Activated CD4-positive, alpha-beta T cell treated with anti-CD3 and anti-CD28 coated beads for 36 hours (primary cell): ENCODE results near the gene CDH23. TPM values are rescaled to one million over a fixed set of nuclear protein-coding genes. Genes with fewer than 3 reads are reported as not detected.

Source experiments
- ATAC-seq: fragments of 200-7000 bp; cut with Tn5 transposase; one replicate; pipeline ENCODE4 v1.10.0; 2021; ENCODE audit warnings: mild to moderate bottlenecking, moderate library complexity
- CTCF ChIA-PET: fragments of 350-600 bp; sonication (Branson Sonifier 250); formaldehyde crosslinking; loops from one replicate; lab custom pipeline; 2021; ENCODE audit warnings: antibody characterized with exemption; lab: Charles Lee
- POLR2A ChIA-PET: fragments of 350-600 bp; sonication (Branson Sonifier 250); formaldehyde crosslinking; loops from one replicate; lab custom pipeline; 2021; ENCODE audit warnings: antibody characterized with exemption, inconsistent platforms; lab: Charles Lee
- DNase-seq: peaks from one replicate; pipeline ENCODE4 v3.0.0-alpha.2; 2020
- H3K27ac Mint-ChIP-seq: one replicate; pipeline ENCODE4 v1.8.0; 2021; ENCODE audit warnings: mixed read lengths
- H3K27me3 Mint-ChIP-seq: one replicate; pipeline ENCODE4 v1.8.0; 2021; ENCODE audit warnings: mixed read lengths
- H3K36me3 Mint-ChIP-seq: one replicate; pipeline ENCODE4 v1.8.0; 2021; ENCODE audit warnings: low read depth, mixed read lengths
- H3K4me1 Mint-ChIP-seq: one replicate; pipeline ENCODE4 v1.8.0; 2021; ENCODE audit warnings: mixed read lengths
- H3K4me3 Mint-ChIP-seq: one replicate; pipeline ENCODE4 v1.8.0; 2021; ENCODE audit warnings: mild to moderate bottlenecking, moderate library complexity, mixed read lengths
- H3K9me3 Mint-ChIP-seq: one replicate; pipeline ENCODE4 v1.8.0; 2021; ENCODE audit warnings: low read depth, mixed read lengths
- intact Hi-C, 2 experiments: fragments of 100-400 bp; cut with DNase I in 1 of 2; cut with micrococcal nuclease in 1 of 2; formaldehyde crosslinking; loops; one replicate each; pipeline versions ENCODE4 v1.14.2 to v1.15.1; 2022 to 2024; cut with DNase I, micrococcal nuclease
- total RNA-seq, 2 experiments: library from RNA; stranded (reverse); gene quantifications; one replicate each; pipeline ENCODE4 v1.2.3, GENCODE V29; 2021

The CDH23 gene
- total RNA-seq, 2 experiments from 2014 or later: 1.5 to 1.6 TPM

- Mint-ChIP-seq H3K36me3 (peaks cover 59% of the 10 kb centered on the region), H3K4me3 (no peak overlapping the region), H3K27me3 (no peaks in the 10 kb centered on the region), H3K27ac (peak overlapping the region; percentile 92), H3K9me3 (no peaks in the 10 kb centered on the region), H3K4me1 (peaks cover 86% of the 10 kb centered on the region)
- ATAC-seq: no peak
- intact Hi-C loops: no loop called here
- ChIA-PET POLR2A (interaction anchor here (0.7 to 1.7 kb wide), 2 partner anchors 10 to 16 kb away, joined by 3 to 5 read pairs; partner anchors contain the start of gene VSIR), CTCF (interaction anchor here (0.6 to 6.5 kb wide), 5 partner anchors 7 to 37 kb away, joined by 3 to 41 read pairs (median 3); partner anchors contain the start of gene VSIR)
- no peak for DNase-seq
These were observed 366.8 kb downstream of the CDH23 start for GRCh38 chr10:71763352-71764127.

- peak overlapping the region; percentile 92 for H3K27ac Mint-ChIP-seq
- H3K4me3 Mint-ChIP-seq: no peak overlapping the region
- H3K9me3 Mint-ChIP-seq: no peaks in the 10 kb centered on the region
- H3K36me3 Mint-ChIP-seq: peaks cover 61% of the 10 kb centered on the region
- H3K4me1 Mint-ChIP-seq: peaks cover 88% of the 10 kb centered on the region
- CTCF ChIA-PET: interaction anchor here (0.6 to 6.5 kb wide), 6 partner anchors 9 to 445 kb away, joined by 3 to 41 read pairs (median 4); no protein-coding TSS in a partner anchor
- intact Hi-C loops: loop anchor here in 1 of 2 experiments (5.0 kb wide), 1 partner anchor 557 kb away; no protein-coding TSS in a partner anchor
- no peaks in the 10 kb centered on the region for H3K27me3 Mint-ChIP-seq
- ATAC-seq (no peak), DNase-seq (no peak)
- POLR2A ChIA-PET: no interaction called here
These were observed 368.6 kb downstream of the CDH23 start for GRCh38 chr10:71765176-71765904.

- H3K27ac Mint-ChIP-seq: peak overlapping the region; percentile 92
- POLR2A ChIA-PET: interaction anchor here (0.8 to 1.1 kb wide), 2 partner anchors 8 to 39 kb away, joined by 4 read pairs; no protein-coding TSS in a partner anchor
These were observed 369.4 kb downstream of the CDH23 start for GRCh38 chr10:71765906-71766716.

GRCh38 chr10:71766717-71767419 lies 370.1 kb downstream of the CDH23 start:
- intact Hi-C loops: loop anchor here in 1 of 2 experiments (5.0 kb wide), 1 partner anchor 555 kb away; no protein-coding TSS in a partner anchor
- ChIA-PET POLR2A (interaction anchor here (0.8 to 1.1 kb wide), 2 partner anchors 9 to 40 kb away, joined by 4 read pairs; no protein-coding TSS in a partner anchor), CTCF (interaction anchor here (0.6 to 6.5 kb wide), 9 partner anchors 10 to 309 kb away, joined by 3 to 41 read pairs (median 4); no protein-coding TSS in a partner anchor)
- no peaks in the 10 kb centered on the region for H3K27me3 Mint-ChIP-seq
- ATAC-seq: no peak
- no peak overlapping the region for H3K4me3 Mint-ChIP-seq
- H3K9me3 Mint-ChIP-seq: no peaks in the 10 kb centered on the region
- no peak for DNase-seq
- H3K36me3 Mint-ChIP-seq: peaks cover 59% of the 10 kb centered on the region
- H3K27ac Mint-ChIP-seq: peak overlapping the region; percentile 92
- H3K4me1 Mint-ChIP-seq: peaks cover 84% of the 10 kb centered on the region

More at GRCh38 chr10:71765906-71766716, 369.4 kb downstream of the CDH23 start:
- Mint-ChIP-seq H3K27me3 (no peaks in the 10 kb centered on the region), H3K9me3 (no peaks in the 10 kb centered on the region), H3K4me1 (peaks cover 87% of the 10 kb centered on the region), H3K36me3 (peaks cover 58% of the 10 kb centered on the region), H3K4me3 (no peak overlapping the region)
- ATAC-seq (no peak), DNase-seq (no peak)
- intact Hi-C loops: loop anchor here in 1 of 2 experiments (5.0 kb wide), 1 partner anchor 556 kb away; no protein-coding TSS in a partner anchor
- CTCF ChIA-PET: interaction anchor here (1.0 to 6.5 kb wide), 6 partner anchors 10 to 61 kb away, joined by 3 to 41 read pairs (median 6); no protein-coding TSS in a partner anchor

GRCh38 chr10:71767420-71768035 lies 370.8 kb downstream of the CDH23 start:
- H3K27ac Mint-ChIP-seq: peak overlapping the region; percentile 92
- CTCF ChIA-PET: interaction anchor here (0.6 to 6.5 kb wide), 9 partner anchors 11 to 308 kb away, joined by 3 to 41 read pairs (median 4); partner anchors contain the start of gene C10orf105
- intact Hi-C loops: loop anchor here (1.0 to 5.0 kb wide), 3 partner anchors 10 to 555 kb away; no protein-coding TSS in a partner anchor
- H3K9me3 Mint-ChIP-seq: no peaks in the 10 kb centered on the region
- ATAC-seq (no peak), DNase-seq (no peak)
- no peaks in the 10 kb centered on the region for H3K27me3 Mint-ChIP-seq
- POLR2A ChIA-PET: interaction anchor here (1.1 to 1.9 kb wide), 2 partner anchors 10 to 41 kb away, joined by 4 to 14 read pairs; no protein-coding TSS in a partner anchor
- H3K4me1 Mint-ChIP-seq: peaks cover 81% of the 10 kb centered on the region
- peak overlapping the region; percentile 56 for H3K4me3 Mint-ChIP-seq
- peaks cover 65% of the 10 kb centered on the region for H3K36me3 Mint-ChIP-seq

- no peak for DNase-seq
- Mint-ChIP-seq H3K4me3 (peak overlapping the region; percentile 92), H3K36me3 (peaks cover 60% of the 10 kb centered on the region), H3K27me3 (no peaks in the 10 kb centered on the region), H3K9me3 (no peaks in the 10 kb centered on the region), H3K4me1 (peaks cover 76% of the 10 kb centered on the region), H3K27ac (peak overlapping the region; percentile 97)
- intact Hi-C loops: loop anchor here (1.0 to 5.0 kb wide), 6 partner anchors 12 to 553 kb away; partner anchors contain the start of gene PSAP (in 1 of the 2)
- ChIA-PET POLR2A (interaction anchor here (0.7 to 1.9 kb wide), 6 partner anchors 12 to 63 kb away, joined by 3 to 14 read pairs (median 5); no protein-coding TSS in a partner anchor), CTCF (interaction anchor here (0.6 to 7.7 kb wide), 12 partner anchors 13 to 1623 kb away, joined by 3 to 54 read pairs (median 4); partner anchors contain the start of gene TYSND1)
- peak; percentile 4 for ATAC-seq
These were observed 372.6 kb downstream of the CDH23 start for GRCh38 chr10:71769279-71769823.

GRCh38 chr10:71770255-71770654 lies 373.5 kb downstream of the CDH23 start:
- Mint-ChIP-seq H3K27ac (peak overlapping the region; percentile 97), H3K36me3 (peaks cover 56% of the 10 kb centered on the region), H3K4me1 (peaks cover 72% of the 10 kb centered on the region), H3K9me3 (no peaks in the 10 kb centered on the region), H3K4me3 (peak overlapping the region; percentile 92), H3K27me3 (no peaks in the 10 kb centered on the region)
- CTCF ChIA-PET: interaction anchor here (1.2 to 7.7 kb wide), 4 partner anchors 14 to 73 kb away, joined by 4 to 54 read pairs (median 24); no protein-coding TSS in a partner anchor
- intact Hi-C loops: loop anchor here in 1 of 2 experiments (5.0 to 10.0 kb wide), 2 partner anchors 447 to 525 kb away; partner anchors contain the start of genes ANAPC16 and ASCC1
- POLR2A ChIA-PET: no interaction called here
- ATAC-seq (no peak), DNase-seq (no peak)

GRCh38 chr10:71770789-71771188 lies 374.1 kb downstream of the CDH23 start:
- Mint-ChIP-seq H3K9me3 (no peaks in the 10 kb centered on the region), H3K36me3 (peaks cover 53% of the 10 kb centered on the region), H3K4me3 (peak overlapping the region; percentile 92), H3K27ac (peak overlapping the region; percentile 97), H3K4me1 (peaks cover 72% of the 10 kb centered on the region), H3K27me3 (no peaks in the 10 kb centered on the region)
- no peak for ATAC-seq
- intact Hi-C loops: loop anchor here in 1 of 2 experiments (5.0 to 10.0 kb wide), 2 partner anchors 447 to 524 kb away; partner anchors contain the start of genes ANAPC16 and ASCC1
- ChIA-PET POLR2A (no interaction called here), CTCF (interaction anchor here (0.7 to 7.7 kb wide), 4 partner anchors 14 to 101 kb away, joined by 3 to 54 read pairs (median 22); no protein-coding TSS in a partner anchor)
- no peak for DNase-seq

GRCh38 chr10:71771204-71771603 lies 374.5 kb downstream of the CDH23 start:
- Mint-ChIP-seq H3K36me3 (peaks cover 50% of the 10 kb centered on the region), H3K4me1 (peaks cover 73% of the 10 kb centered on the region), H3K27me3 (no peaks in the 10 kb centered on the region), H3K4me3 (peak overlapping the region; percentile 92), H3K9me3 (no peaks in the 10 kb centered on the region), H3K27ac (peak overlapping the region; percentile 97)
- DNase-seq (no peak), ATAC-seq (no peak)
- POLR2A ChIA-PET: no interaction called here
- CTCF ChIA-PET: interaction anchor here (0.7 to 7.7 kb wide), 7 partner anchors 14 to 101 kb away, joined by 3 to 54 read pairs (median 6); no protein-coding TSS in a partner anchor
- intact Hi-C loops: loop anchor here in 1 of 2 experiments (5.0 to 10.0 kb wide), 2 partner anchors 446 to 524 kb away; partner anchors contain the start of genes ANAPC16 and ASCC1
